Neural progenitor cell (in vitro differentiated cells): ENCODE data around the gene BTBD18.

Experiments used
- CTCF ChIP-seq: fragments of 200-600 bp; sonication (generic); IDR thresholded peaks from 2 replicates; pipeline ENCODE4 v1.5.1; 2017; ENCODE audit warnings: antibody characterized with exemption, mild to moderate bottlenecking
- EZH2 ChIP-seq: fragments of 200-600 bp; sonication (generic); IDR thresholded peaks from 2 replicates; pipeline ENCODE4 v1.6.1; 2017; ENCODE audit warnings: antibody characterized with exemption, mild to moderate bottlenecking, moderate library complexity
- EZH2phosphoT487 ChIP-seq: fragments of 200-600 bp; sonication (generic); IDR thresholded peaks from 2 replicates; pipeline ENCODE4 v1.6.1; 2017; ENCODE audit warnings: antibody characterized with exemption

GRCh38 chr11:57771365-57771764, 19.7 kb upstream of the BTBD18 start:
- TF ChIP-seq EZH2 (no peak), EZH2phosphoT487 (no peak), CTCF (no peak)
